HG02870 (cell line): Measurements from ENCODE around the gene SCRN3.

ENCODE experiments used
- ATAC-seq: cut with Tn5 transposase; IDR thresholded peaks from one replicate; pipeline ENCODE4 v1.9.1; 2021; ENCODE audit warnings: mild to moderate bottlenecking, moderate library complexity; ENCODE audit not compliant: unreplicated experiment

SCRN3 gene

DNA sequence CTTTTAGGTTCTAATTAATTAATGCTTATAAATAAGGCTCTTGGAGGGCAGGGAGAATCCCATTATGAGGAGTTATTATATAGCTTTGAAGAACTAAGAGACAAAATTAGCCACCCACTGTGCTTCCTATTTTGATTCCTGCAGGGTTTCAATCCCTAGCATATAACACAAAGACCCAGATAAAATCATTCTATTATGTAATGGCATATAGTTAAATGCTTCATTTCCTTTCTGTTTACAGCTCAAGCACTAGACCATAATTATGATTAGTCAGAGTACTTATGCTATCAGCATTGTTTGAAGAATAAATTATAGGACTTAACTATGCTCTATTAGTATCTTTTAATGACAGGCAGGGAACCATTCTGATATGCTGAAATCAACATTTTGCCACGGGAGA is 82.2 kb downstream of the SCRN3 start:
- no peak for ATAC-seq
